ENCODE data around the gene KRABD2.
"Not testable (repeated sequence)": the region's sequence is repeated elsewhere in the genome, so short reads cannot be mapped to it uniquely, and the experiment has no call there.

KRABD2 gene

DNA sequence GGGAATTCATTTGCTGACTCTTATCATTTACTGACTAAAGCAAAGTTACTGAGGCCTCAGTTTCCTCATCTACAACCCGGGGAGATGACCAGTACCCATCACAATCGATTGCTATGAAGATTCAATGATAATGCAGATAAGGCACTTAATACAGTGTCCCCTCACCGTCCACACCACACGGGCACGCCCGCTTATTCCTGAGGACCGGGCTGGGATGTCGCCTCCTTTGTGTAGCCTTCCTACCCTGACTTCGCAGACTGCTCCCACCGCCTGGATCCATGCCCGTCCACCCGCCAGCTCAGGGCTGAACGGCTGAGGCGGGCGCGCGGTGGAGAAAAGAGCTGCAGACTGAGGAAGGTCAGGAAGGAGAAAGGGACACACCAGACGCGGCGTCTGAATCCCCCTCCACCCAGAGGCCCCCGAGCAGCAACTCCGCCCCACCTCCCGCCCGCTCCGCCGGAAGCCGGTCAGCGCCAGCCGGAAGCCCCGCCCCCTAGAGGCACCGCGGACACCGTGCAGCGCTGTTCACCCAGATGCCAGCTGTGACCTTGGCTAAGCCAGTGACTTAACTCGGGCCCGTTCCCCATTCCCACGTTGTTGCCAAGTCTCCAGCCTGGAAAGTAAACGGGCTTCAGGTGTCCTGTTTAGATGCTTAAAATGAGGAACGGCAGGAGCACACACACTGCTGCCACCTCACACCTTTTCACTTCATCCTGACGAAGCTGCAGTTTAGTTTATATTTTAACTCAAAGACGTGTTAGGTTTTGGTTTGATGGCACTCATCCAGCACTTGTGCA lies at the start of gene KRABD2:
KRABD2 (minus strand) TSS at position 434 of the 797 bp plus-strand sequence.
- FAIRE-seq (peak; percentile 96), DNase-seq (ENCODE audit: insufficient read length, low spot score) (peak; percentile 96)

DNA sequence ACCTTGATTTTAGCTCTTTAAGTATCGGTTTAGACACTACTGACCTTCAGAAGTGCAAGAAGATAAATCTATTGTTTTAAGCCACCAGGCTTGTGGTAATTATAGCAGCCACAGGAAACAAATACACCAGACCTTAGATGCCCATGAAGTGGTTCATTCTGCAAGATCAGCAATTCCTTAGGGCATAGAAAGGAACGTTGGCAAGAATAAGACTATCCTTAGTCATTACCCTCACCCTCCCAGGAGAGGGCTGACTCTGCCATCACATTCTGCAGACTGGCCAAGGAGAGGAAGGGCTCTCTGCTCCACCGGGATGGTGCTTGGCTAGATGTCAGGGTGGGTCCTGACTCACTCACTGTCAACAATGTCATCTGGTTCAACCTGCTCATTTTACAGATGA lies 45.1 kb upstream of the KRABD2 start:
- FAIRE-seq = peak; percentile 40

DNA sequence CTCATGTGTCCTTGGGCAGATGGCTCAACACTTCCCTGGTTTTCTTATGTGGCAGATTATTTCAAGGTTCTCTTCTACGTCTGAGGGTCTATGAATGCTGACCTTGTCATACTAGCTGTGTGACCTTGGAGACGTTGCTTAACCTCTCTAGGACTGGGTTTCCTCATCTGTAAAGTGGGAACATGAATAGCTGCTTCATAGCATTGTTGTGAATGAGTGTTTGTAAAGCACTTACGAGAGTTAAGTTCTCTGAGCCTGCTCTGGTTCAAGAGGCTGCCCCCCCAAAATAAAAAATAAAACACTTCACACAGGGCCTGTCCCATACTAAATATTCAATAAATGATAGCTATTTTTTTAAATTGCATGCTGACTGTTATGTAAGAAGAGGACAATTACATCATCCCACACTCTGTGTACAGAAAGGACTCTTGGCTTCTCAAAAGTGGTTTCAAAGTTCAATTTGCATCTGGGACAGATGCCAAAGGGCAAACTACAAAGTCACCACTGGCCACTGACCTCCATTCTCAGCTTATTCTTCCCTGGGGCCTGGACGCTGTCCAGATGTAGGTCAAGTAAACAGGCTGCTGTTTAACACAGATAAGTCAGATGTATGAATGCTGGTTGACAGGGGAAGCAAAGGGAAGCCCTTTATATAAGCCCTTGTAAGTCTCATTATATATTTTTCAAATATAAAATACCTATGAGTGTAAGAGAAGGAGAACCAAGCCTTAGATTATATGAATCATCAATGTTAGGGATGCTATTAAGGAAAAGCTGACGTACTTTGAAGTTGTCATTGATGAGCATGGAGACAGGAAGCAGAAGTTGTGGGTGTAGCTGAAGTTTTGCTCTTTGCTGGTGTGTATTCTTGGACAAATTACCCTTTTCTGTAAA lies 43.8 kb upstream of the KRABD2 start:
- no peak for FAIRE-seq

More for the DNA sequence above, 45.1 kb upstream of the KRABD2 start:
- no peak for DNase-seq (ENCODE audit: insufficient read length, low spot score)

DNA sequence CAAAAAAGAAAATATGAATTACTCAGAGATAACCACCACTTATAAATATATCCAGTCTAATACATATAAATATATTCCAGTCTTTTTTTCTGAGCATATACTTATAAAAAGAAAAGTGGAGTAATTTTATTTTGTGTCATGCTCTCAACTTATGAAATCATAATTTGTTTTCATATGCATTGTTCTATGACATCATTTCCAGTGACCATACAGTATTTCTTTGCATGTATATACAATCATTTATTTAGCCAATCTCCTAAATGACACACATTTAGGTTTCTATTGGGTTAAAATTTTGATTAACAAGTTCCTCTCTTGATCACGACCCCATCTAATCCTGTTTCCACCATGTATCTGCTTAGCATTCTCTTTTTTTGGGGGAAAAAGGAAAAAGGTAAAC lies 42.8 kb upstream of the KRABD2 start:
- no peak for DNase-seq (ENCODE audit: insufficient read length, low spot score)
- no peak for FAIRE-seq

More for the DNA sequence above, 43.8 kb upstream of the KRABD2 start:
- DNase-seq (ENCODE audit: insufficient read length, low spot score) = no peak

DNA sequence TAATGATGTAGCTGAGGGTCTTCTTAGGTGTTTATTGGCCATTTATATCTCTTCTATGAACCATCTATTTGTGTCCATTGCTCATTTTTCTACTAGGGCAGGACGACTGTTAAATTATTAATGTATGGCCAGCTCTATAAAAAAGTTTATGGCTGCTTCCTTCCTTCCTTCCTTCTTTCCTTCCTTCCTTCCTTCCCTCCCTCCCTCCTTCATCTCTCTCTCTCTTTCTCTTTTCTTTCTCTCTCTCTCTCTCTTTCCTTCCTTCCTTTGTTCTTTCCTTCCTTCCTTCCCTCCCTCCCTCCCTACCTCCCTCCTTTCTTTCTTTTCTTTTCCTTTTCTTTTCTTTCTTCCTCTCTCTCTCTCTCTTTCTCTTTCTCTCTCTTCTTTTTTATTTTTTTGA lies 42.0 kb upstream of the KRABD2 start:
- FAIRE-seq = no peak
- no peak for DNase-seq (ENCODE audit: insufficient read length, low spot score)

DNA sequence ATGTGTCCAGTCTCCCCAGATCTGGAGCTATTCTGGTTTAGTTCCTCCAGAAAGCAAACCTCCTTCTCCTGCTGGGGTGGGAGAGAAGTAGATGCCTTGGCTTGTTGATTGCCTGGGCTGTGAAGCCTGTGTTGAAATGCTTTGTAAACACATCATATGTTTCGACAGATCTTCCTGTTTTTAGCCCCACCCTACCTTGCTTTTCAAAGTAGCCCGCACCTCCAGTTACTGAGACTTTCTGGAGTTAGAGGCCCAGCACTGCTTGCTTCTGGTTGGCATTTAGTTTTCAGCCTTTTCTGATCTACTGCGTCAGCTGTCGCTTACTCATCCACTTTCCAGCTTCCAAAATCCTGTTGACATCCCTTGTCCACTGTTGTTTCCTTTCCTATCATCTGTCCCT lies 41.3 kb upstream of the KRABD2 start:
- no peak for FAIRE-seq
- no peak for DNase-seq (ENCODE audit: insufficient read length, low spot score)

DNA sequence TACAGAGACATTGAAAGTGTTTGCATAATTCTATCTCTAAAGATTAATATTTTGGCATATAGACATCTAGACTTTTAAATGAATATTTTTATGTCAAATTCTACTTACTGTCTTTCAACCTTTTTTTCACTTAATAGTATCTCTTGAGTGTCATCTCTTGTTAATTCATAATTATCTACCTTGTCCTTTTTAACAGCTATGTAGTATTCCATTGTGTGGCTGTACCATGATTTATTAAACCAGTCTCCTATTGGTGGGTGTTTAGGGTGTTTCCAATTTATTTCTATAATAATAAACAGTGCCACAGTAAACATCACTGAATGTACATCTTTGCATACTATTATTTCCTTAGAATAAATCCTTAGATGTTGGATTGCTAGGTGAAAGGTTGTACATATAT lies 37.4 kb upstream of the KRABD2 start:
- DNase-seq (ENCODE audit: insufficient read length, low spot score) (no peak), FAIRE-seq (no peak)

DNA sequence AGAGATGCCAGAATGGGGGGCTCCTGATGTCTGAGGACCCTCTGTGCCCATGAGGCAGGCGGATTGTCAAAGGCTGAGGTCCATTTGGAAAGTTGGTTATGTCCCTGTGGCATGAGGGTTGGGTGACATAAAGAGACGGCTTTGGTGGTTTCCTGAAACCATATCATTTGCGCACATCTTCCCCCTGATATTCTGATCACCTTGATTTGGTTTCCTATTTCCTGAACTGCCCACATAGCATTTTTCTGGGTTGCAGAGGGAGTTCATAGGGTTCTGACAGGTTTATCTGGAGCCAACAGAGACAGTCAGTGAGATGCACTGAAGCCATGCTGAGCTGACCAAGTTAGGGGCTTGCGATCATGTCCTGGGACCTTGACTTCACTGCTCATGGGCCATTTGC lies 36.8 kb upstream of the KRABD2 start:
- no peak for FAIRE-seq
- DNase-seq (ENCODE audit: insufficient read length, low spot score) = no peak

DNA sequence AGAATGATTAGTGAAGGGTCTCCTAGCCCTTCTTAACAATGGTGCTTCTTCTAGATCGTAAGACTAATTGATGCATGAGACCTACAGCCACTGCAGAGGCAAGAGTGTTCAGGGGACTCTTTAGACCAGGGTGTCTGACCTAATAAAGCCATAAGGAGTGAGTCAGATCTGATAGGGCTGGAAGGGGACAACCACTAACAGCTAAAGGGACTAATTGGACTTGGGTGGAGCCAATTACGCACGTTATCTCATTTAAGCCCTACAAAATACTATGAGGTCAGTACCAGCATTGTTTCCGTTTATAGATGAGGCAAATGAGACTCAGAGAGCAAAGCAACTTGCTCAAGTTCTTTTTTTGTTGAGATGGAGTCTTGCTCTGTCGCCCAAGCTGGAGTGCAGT lies 35.6 kb upstream of the KRABD2 start:
- DNase-seq (ENCODE audit: insufficient read length, low spot score) (no peak), FAIRE-seq (no peak)

DNA sequence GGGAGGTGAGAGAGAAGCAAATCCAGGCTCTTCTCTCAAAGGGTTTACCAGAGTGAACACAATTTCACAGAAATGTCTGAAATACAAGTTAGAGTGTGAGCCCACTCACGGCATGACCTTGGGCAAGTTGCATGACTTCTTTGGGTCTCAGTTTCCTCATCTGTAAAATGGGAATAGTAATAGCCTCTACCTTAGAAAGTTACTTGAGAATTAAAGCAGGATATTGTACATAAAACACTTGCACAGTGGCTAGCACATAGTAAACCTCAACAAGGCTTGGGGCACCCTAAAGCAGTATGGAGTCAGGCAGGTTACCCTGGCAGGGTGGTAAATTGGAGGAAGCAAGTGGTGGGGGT lies 34.4 kb upstream of the KRABD2 start:
- FAIRE-seq (no peak), DNase-seq (ENCODE audit: insufficient read length, low spot score) (no peak)

DNA sequence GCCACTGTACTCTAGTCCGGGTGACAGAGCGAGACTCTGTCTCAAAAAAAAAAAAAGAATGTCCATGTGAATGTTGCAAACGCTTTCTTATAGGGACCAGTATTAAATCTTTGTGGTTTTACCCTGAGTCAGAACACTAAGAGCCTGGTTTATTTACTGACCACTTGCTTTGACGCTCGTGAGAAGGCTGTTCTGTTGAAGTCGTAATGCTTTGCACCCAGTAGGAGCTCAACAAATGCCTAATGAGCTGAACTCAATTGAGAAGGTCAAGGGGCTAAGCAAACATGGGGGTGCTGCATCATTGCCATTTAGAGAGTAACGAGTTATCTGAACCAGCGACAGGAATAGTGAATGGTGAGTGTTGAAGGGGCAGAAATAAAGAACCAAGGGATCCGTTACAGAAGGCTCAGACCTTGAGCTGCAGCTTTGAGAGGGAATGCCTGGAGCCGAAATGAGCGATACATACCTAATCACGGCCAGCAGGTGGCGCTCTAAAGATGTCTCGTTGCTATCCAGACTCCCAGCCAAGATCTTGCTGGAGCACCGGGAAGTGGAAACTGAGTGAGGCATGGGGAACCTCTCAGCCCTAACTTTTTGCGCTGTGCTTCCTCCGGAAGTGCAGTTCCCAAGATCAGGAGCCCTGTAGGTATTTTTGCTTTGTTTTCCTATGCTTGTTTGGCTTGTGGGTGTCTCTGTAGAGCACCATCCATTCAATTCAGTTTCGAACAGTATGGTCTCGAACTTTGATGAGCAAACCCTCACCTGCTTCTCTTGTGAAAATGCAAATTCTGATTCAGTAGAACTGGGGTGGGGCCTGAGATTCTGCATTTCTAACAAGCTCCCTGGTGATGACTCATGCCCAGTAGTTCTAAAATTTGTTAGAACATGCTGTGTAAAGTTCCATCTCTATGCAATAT lies 33.7 kb upstream of the KRABD2 start:
- FAIRE-seq (peak; percentile 93), DNase-seq (ENCODE audit: insufficient read length, low spot score) (peak; percentile 85)

DNA sequence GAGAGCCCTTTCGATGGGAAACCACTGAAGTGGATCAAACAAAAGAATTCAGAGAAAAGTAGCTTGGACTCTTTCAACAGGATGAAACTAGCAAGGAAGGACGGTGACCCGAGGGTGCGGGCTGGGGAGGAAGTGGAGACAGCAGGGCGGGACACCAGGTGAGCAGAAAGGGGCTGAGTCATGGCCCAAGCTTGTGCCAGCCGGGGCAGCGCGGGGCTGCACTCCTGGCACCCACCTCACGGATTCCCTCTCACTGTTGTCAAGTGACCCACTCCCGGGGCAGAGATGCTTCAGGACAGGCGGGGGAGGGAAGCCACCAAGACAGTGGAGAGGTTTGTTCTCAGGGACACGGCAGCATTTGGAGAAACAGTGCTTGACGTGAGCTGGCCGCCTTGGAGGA lies 31.9 kb upstream of the KRABD2 start:
- FAIRE-seq (no peak), DNase-seq (ENCODE audit: insufficient read length, low spot score) (no peak)

DNA sequence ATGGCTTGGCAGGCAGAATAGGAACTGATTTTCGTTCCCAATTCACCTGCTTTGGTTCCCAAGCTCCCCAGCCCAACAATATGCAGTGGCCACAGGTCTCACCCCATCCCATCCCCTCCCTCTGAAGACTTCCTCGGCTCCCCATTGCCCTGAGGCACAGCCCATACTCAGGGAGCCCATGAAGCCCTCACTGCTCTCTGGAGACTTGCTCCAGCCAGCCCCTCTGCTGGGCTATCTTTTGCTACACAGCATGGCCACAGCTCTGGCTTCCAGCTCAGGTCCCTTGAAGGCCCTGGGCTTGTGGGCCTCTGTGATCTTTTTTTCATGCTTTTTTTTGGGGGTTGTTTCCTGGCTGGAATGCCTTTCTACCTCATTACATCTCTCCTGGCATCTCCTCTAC lies 29.7 kb upstream of the KRABD2 start:
- FAIRE-seq = no peak

DNA sequence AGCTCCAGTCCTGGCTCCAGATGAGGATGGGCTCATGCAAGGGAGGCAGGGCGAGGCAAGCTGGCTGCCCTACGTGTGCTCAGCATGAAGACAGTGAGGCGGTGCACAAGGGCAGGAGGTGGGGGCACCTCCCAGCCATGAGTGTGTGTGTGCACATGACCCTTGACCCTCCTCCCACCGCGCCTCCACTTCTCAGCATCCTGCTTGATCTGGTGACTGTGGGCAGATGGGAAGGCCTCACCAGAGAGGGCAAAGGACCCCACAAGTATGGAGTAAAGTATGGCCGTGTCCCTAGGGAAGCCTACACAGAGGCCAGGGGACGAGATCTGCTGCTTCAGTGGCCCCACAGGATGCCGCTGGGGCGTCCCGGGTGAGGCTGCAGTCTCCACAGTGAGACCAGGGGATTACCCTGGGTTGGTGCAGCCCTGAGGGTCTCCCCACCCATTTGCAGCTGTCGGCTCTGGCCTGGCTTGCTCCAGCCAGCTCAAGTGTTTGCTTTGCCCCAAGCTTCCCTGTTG lies 29.1 kb upstream of the KRABD2 start:
- DNase-seq (ENCODE audit: insufficient read length, low spot score) = no peak
- FAIRE-seq = no peak

More for the DNA sequence above, 29.7 kb upstream of the KRABD2 start:
- no peak for DNase-seq (ENCODE audit: insufficient read length, low spot score)

DNA sequence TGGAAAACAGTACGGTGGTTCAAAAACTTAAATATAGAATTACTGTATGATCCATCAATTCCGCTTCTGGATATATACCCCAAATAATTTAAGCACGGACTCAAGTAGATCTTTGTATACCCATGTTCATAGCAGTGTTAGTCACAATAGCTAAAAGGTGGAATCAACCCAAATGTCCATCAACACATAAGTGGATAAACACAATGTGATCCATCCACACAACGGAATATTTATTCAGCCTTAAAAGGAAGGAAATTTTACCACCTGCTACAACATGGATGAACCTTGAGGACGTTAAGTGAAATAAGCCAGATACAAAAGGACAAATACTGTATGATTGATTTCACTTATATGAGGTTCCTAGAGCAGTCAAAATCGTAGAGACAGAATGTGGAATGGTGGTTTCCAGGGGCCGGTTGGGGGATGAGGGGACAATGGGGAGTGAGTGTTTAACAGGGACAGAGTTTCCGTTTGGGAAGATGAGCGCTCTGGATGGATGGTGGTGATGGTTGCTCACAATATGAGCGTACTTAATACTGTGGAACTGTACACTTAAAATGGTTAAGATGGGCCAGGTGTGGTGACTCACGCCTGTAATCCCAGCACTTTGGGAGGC lies 26.5 kb upstream of the KRABD2 start:
- no peak for DNase-seq (ENCODE audit: insufficient read length, low spot score)
- FAIRE-seq = peak; percentile 49

DNA sequence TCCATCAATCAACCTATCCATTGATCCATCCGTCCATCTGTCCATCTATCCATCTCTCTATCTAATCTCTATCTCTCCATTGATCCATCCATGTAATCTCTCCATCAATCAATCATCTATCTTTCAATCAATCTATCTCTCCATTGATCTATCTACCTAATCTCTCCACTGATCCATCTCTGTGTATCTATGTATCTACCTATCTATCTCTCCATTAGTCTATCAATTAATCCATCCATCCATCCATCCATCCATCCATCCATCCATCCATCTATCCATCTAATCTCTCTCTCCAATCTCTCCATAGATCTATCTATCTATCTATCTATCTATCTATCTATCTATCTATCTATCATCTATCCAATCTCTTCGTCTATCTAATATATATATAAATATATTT lies 24.6 kb upstream of the KRABD2 start:
- no peak for FAIRE-seq

DNA sequence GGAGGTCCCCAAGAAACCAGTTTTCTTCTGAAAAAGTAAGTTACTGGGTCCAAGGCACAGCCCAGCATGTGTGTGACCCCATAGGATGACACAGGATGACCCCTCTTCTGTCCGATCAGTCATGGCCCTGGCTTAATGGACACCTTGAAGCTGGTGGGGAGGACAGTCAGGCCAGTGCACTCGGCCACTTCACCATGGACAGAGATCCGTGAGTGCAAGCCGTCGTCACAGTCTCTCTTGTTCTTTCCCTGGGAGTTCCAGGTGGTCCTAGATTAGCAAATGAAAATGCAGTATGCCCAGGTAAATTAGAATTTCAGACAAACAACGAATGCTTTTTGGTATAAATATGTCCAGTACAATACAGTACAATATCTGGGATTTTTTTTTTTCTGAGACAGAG lies 22.5 kb upstream of the KRABD2 start:
- no peak for DNase-seq (ENCODE audit: insufficient read length, low spot score)
- no peak for FAIRE-seq

More for the DNA sequence above, 24.6 kb upstream of the KRABD2 start:
- no peak for DNase-seq (ENCODE audit: insufficient read length, low spot score)

DNA sequence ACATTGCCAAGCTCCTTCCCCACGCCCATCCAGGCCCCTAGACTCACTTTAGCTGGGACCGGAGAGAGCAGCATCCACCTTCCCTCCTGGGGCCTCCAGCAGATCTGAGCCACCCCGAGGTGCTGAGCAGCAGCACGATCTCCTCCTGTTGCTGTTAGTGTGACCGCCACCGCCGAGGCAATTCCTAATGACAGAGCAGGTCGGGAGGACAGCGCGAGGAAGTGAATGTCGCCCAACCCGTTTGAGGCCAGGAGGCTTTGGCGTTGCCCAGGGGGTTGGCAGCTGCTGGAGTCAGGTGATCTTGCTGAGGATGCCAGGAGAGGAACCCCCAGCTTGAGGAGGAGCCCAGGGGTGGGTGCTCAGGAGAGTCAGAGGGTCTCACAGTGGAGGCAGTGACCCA lies 21.1 kb upstream of the KRABD2 start, which contains the start of gene RNF222:
RNF222 (minus strand) TSS at position 192 of the 400 bp plus-strand sequence. CDS start 4,366 bp downstream, outside the sequence.
- DNase-seq (ENCODE audit: insufficient read length, low spot score) (no peak), FAIRE-seq (no peak)

DNA sequence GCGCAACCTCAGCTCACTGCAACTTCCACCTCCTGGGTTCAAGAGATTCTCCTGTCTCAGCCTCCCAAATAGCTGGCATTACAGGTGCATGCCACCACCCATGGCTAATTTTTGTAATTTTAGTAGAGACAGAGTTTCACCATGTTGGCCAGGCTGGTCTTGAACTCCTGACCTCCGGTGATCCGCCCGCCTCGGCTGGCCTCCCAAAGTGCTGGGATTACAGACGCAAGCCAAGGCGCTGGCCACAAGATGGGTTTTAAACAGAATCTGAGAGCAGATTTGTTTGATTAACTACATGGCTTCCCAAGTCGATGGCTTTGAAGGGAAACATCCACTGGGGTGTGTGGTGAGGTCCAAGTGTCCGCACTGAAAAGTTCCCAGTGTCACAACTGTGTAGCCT lies 18.0 kb upstream of the KRABD2 start:
- DNase-seq (ENCODE audit: insufficient read length, low spot score); FAIRE-seq: not testable (repeated sequence)

All from HTR-8/SVneo (cell line).